Activated effector memory CD4-positive, alpha-beta T cell treated with anti-CD3 and anti-CD28 coated beads, Interleukin-2, amount 50 U/mL, for 16 hours (primary cell): Measurements from ENCODE around the gene MMP14.

ENCODE experiments used
- DNase-seq: peaks from one replicate; pipeline ENCODE4 v3.0.0-alpha.2; 2020

Gene MMP14

GRCh38 chr14:22864979-22865378, 28.6 kb downstream of the MMP14 start:
- no peak for DNase-seq

- DNase-seq = no peak
These were observed 29.3 kb downstream of the MMP14 start for GRCh38 chr14:22865424-22866405.

GRCh38 chr14:22866874-22867273, 30.5 kb downstream of the MMP14 start:
- DNase-seq = no peak

GRCh38 chr14:22870811-22871223, 34.4 kb downstream of the MMP14 start:
- DNase-seq = no peak

- DNase-seq = peak; percentile 92
These were observed 35.0 kb downstream of the MMP14 start, which contains the start of gene LRP10 for GRCh38 chr14:22871224-22872032. Gene LRP10 (plus strand): TSS chr14:22871740. CDS start chr14:22872304, 564 bp downstream.

GRCh38 chr14:22872033-22872832, 35.8 kb downstream of the MMP14 start:
- peak; percentile 91 for DNase-seq

- no peak for DNase-seq
These were observed 36.6 kb downstream of the MMP14 start for GRCh38 chr14:22872833-22873520.

GRCh38 chr14:22875003-22875747, 38.8 kb downstream of the MMP14 start:
- no peak for DNase-seq

- no peak for DNase-seq
These were observed 39.4 kb downstream of the MMP14 start for GRCh38 chr14:22875748-22876319.

- DNase-seq = no peak
These were observed 40.7 kb downstream of the MMP14 start for GRCh38 chr14:22877000-22877501.

- DNase-seq = no peak
These were observed 42.2 kb downstream of the MMP14 start for GRCh38 chr14:22878271-22879246.

GRCh38 chr14:22882064-22882463, 45.7 kb downstream of the MMP14 start:
- DNase-seq = no peak

- DNase-seq = peak; percentile 71
These were observed 46.3 kb downstream of the MMP14 start for GRCh38 chr14:22882529-22883172.

GRCh38 chr14:22883173-22883976, 47.0 kb downstream of the MMP14 start, which contains the start of gene REM2:
Gene REM2 (plus strand): TSS chr14:22883222. CDS start chr14:22883288, 66 bp downstream.
- DNase-seq = no peak

- DNase-seq = no peak
These were observed 47.8 kb downstream of the MMP14 start for GRCh38 chr14:22884076-22884737.

GRCh38 chr14:22884738-22885523, 48.5 kb downstream of the MMP14 start:
- no peak for DNase-seq
